Brain microvascular endothelial cell (primary cell): ENCODE results near the gene SPESP1.

Experiments used
- DNase-seq: peaks from one replicate; pipeline ENCODE4 v3.0.0-alpha.2; 2020
- H3K27ac ChIP-seq: fragments of 250-450 bp; sonication (Bioruptor Pico); 2 replicates; pipeline ENCODE4 v1.5.1; 2020; ENCODE audit warnings: mild to moderate bottlenecking, moderate library complexity
- H3K27me3 ChIP-seq: fragments of 250-450 bp; sonication (Bioruptor Pico); replicated peaks from 2 replicates; pipeline ENCODE4 v1.5.1; 2020; ENCODE audit warnings: mild to moderate bottlenecking
- H3K36me3 ChIP-seq: fragments of 250-450 bp; sonication (Bioruptor Pico); replicated peaks from 2 replicates; pipeline ENCODE4 v1.5.1; 2020; ENCODE audit warnings: mild to moderate bottlenecking
- H3K4me3 ChIP-seq: 2 replicates; pipeline ENCODE4 v1.5.1; 2011; ENCODE audit warnings: low read depth, mild to moderate bottlenecking, control low read depth, low read length, moderate library complexity
- in situ Hi-C: cut with HindIII; loops from 2 replicates; pipeline ENCODE4 v1.10.0; 2017; ENCODE audit warnings: low sequenced_read_pairs, low pct_ligation_motif_present
- TF ChIP-seq, protein P1 (sequence below): IDR thresholded peaks from 2 replicates; pipeline ENCODE4 v1.5.1; 2011; ENCODE audit warnings: low read depth, mild to moderate bottlenecking, moderate library complexity, low read length, control low read depth, inconsistent platforms; ENCODE audit errors: missing control alignments

The SPESP1 gene

GRCh38 chr15:68979816-68980215 is 49.5 kb downstream of the SPESP1 start:
- no peak overlapping the region for H3K27ac ChIP-seq
- DNase-seq, result no peak
- in situ Hi-C loops, result no loop called here
- H3K36me3 ChIP-seq, result no peaks in the 10 kb centered on the region
- no peaks in the 10 kb centered on the region for H3K27me3 ChIP-seq
- H3K4me3 ChIP-seq, result no peak overlapping the region
- TF ChIP-seq, protein P1, sequence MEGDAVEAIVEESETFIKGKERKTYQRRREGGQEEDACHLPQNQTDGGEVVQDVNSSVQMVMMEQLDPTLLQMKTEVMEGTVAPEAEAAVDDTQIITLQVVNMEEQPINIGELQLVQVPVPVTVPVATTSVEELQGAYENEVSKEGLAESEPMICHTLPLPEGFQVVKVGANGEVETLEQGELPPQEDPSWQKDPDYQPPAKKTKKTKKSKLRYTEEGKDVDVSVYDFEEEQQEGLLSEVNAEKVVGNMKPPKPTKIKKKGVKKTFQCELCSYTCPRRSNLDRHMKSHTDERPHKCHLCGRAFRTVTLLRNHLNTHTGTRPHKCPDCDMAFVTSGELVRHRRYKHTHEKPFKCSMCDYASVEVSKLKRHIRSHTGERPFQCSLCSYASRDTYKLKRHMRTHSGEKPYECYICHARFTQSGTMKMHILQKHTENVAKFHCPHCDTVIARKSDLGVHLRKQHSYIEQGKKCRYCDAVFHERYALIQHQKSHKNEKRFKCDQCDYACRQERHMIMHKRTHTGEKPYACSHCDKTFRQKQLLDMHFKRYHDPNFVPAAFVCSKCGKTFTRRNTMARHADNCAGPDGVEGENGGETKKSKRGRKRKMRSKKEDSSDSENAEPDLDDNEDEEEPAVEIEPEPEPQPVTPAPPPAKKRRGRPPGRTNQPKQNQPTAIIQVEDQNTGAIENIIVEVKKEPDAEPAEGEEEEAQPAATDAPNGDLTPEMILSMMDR, result no peak

- TF ChIP-seq, protein P1, result no peak
- Histone ChIP-seq H3K27me3 (no peaks in the 10 kb centered on the region), H3K36me3 (no peaks in the 10 kb centered on the region), H3K27ac (no peak overlapping the region), H3K4me3 (no peak overlapping the region)
- in situ Hi-C loops, result no loop called here
- no peak for DNase-seq
Measured at GRCh38 chr15:68980786-68981185, 50.5 kb downstream of the SPESP1 start.

DNA sequence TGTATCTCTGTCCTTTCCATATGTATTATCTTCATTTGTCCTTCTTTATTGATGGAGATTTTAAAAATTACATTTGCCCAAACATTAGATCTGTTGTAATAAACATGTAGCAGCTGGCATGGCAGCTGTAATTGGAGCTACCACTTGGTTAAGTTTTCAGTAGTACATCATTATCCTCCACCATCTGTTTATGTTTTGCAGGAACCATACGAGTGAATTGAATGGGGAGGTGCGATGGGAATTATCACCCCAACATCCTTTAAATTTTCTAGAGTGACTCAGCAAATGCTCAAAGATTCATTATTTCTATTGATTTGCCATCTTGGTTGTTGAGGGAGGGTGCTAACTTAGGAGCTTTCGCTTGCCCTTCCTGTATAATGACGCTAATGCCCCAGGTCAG is 51.6 kb downstream of the SPESP1 start:
- Histone ChIP-seq H3K36me3 (no peaks in the 10 kb centered on the region), H3K4me3 (no peak overlapping the region), H3K27ac (no peak overlapping the region), H3K27me3 (no peaks in the 10 kb centered on the region)
- no peak for DNase-seq
- in situ Hi-C loops, result no loop called here
- TF ChIP-seq, protein P1, result no peak

DNA sequence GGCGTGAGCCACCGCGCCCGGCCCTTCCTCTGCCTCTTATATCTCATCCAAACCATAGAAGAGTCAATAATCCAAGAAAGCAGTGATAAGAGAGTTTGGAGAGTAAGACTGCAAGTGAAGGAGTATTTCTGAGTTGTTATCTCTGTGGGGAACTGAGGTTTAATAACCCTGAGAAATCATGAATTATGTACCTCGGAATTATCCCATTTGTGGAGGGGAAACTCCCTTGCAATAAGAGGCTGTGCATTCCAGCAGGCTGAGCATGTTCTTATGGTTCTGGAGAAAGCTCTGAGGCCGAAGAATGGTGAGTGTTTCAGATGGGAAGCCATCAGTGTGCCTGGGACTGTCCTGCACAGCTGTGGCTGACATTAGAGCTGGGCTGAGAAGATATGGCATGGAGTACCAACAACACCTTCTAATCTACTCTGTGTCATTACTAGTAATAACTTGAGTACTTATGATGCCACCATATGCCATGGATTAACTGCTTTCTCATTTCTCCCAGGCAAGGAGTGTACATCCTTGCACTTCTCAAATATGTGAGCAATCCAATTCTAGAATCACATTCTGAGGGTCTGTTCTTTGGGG is 52.7 kb downstream of the SPESP1 start:
- no peak for DNase-seq
- in situ Hi-C loops, result no loop called here
- Histone ChIP-seq H3K27me3 (no peaks in the 10 kb centered on the region), H3K27ac (no peak overlapping the region), H3K36me3 (no peaks in the 10 kb centered on the region), H3K4me3 (no peak overlapping the region)
- TF ChIP-seq, protein P1, result no peak

- Histone ChIP-seq H3K27me3 (no peaks in the 10 kb centered on the region), H3K27ac (no peak overlapping the region), H3K4me3 (no peak overlapping the region), H3K36me3 (no peaks in the 10 kb centered on the region)
- in situ Hi-C loops, result no loop called here
- peak; percentile 6 for DNase-seq
- TF ChIP-seq, protein P1, result no peak
Measured at GRCh38 chr15:68983961-68984481, 53.7 kb downstream of the SPESP1 start.

DNA sequence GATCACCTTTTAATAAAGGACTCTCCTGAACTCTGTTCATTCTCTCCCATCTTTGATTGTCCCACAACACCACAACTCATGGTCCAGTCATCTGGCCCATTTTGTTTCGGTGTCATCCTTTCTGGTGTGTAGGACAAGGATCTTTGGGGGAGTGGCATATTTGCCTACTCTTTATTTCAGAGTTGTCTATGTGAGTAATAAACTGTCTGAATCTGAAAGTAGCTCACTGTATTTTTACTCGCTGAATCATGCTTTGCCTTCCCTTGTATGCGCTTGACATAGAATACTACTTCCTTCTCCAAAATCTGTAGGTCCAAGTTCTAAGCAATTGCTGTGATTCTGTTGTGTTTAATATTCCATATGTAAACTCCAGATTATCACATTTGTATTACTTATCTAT is 54.3 kb downstream of the SPESP1 start:
- Histone ChIP-seq H3K36me3 (no peaks in the 10 kb centered on the region), H3K27ac (no peak overlapping the region), H3K4me3 (no peak overlapping the region), H3K27me3 (no peaks in the 10 kb centered on the region)
- TF ChIP-seq, protein P1, result no peak
- in situ Hi-C loops, result no loop called here
- DNase-seq, result no peak
